Stimulated activated CD4-positive, alpha-beta T cell treated with anti-CD3 and anti-CD28 coated beads, Interleukin-1b, Interleukin-23, amount 100 ng/mL, for 1 hour (primary cell): ENCODE data around the gene NACC2.

Experiments
- DNase-seq, 2 donors: peaks; one replicate each; pipeline ENCODE4 v3.0.0-alpha.2; 2020; ENCODE audit warnings: low read depth in 2 of 2

NACC2 gene

DNA sequence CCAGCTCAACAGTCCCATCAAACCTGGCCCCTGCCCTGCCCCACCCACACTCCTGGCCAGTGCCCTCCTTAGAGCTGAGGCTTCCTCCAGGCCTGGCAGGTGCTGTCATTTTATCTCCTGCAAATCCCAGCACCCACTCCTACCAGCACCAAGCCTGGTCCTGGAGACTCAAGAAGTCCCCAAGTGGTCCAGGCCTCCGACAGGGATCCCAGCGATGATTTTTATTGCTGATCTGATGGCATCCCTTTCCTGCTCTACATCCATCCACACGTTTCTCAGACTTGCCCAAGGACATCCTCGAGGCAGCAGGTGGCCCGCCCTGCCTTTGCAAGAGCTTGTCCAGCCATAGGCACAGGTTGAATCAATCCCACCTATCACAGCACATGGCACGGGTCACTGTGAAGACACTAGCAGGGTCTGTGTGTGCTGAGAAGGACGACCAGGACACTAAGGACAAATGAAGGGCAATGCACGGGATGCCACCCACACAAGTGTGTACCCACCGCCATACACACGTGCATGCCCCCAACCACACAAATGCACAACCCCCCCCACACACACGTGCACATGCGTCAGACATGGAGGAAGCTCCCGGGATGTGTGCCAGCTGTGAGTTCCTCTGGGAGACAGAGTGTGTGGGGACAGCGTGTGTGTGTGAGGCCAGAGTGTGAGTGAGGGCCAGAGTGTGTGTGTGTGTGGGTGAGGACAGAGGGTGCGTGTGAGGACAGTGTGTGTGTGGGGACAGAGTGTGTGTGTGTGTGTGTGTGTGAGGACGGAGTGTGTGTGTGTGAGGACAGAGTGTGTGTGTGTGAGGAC lies 71.5 kb downstream of the NACC2 start:
- no peak for DNase-seq

GRCh38 chr9:136022731-136023409 lies 72.2 kb downstream of the NACC2 start:
- no peak for DNase-seq

GRCh38 chr9:136021872-136022681 lies 73.0 kb downstream of the NACC2 start:
- no peak for DNase-seq

- DNase-seq: no peak
Measured at GRCh38 chr9:136021171-136021871, 73.8 kb downstream of the NACC2 start.

DNA sequence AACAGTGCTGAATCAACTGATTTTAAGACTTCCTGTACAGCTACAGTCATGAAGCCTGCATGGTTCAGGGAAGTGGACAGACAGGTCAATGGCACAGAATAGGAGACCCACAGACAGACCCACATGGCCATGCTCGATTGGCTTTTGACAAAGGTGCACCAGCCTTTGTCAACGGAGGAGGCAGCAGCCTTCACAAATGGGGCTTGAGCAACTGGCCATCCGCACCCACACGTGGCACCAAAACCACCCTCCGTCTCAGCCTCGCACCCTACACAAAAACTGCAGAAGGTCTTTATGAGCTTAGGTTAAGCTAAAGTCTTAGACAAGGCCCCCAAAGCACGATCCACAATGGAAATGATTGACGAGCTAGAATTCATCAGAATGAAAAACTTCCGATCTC lies 74.4 kb downstream of the NACC2 start:
- DNase-seq: no peak

DNA sequence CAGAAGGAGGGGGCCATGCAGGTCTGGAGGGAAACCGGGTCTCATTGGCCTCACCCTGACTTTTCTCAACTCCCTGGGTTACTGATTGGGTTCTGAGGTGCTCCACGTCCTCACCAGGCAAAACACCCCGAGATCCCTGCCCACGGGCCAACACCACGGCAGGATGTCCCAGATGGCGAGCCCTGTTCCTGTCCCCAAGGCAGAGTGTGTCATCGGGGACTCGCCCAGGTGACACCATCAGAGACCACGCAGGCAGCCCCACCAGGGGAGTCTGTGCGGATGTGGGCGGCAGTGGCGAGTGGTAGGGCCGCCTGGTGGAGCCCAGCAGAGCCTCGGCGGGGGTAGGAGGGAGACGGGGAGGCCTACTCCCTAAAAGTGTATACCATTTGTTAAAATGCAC lies 74.9 kb downstream of the NACC2 start:
- no peak for DNase-seq

DNA sequence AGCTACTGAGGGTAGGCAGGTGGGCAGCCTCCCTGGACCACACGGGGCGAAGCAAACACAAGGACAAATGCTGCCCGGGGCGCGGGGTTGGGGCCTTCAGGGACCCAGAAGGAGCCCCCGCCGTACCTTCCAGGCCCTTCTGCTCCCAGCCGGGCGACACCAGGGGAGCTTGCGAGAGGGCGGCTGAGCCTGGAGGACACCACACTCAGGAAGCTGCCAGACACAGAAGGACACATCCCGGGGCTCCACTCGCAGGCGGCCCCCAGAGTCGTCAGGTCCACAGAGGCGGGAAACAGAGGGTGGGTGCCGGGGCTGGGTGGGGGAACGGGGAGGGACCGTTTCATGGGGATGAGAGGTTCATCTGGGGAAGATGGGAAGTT lies 75.4 kb downstream of the NACC2 start:
- no peak for DNase-seq

DNA sequence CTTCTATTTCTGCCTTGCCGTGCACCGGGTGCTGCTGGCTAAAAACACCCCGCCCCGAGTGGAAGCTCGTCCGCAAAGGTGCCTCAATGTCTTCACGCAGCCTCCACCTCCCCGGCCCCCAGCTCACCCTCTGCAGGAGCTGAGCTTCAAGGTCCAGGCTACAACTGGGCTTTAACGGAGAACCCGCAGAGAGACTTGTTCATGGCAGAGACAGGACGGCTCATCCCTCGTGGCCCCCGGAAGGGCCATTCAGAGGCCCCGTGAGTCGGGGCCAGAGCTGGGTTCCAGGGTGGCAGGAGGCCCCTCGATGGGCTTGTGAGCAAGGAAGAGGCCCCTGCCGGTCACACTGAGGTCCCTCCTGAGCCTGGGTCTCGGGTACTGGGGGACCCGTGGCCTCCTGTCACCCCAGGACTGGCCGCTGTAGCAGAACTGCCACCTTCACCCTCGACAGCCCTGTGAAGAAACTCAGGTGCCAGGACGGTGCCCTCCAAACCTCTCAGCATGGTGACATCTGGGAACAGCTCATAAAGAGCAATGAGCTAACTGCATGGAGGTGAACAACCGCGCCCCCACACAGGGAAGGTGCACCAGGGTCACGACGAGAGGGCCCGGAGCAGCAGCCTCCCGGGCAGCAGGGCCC lies 75.9 kb downstream of the NACC2 start:
- no peak for DNase-seq

DNA sequence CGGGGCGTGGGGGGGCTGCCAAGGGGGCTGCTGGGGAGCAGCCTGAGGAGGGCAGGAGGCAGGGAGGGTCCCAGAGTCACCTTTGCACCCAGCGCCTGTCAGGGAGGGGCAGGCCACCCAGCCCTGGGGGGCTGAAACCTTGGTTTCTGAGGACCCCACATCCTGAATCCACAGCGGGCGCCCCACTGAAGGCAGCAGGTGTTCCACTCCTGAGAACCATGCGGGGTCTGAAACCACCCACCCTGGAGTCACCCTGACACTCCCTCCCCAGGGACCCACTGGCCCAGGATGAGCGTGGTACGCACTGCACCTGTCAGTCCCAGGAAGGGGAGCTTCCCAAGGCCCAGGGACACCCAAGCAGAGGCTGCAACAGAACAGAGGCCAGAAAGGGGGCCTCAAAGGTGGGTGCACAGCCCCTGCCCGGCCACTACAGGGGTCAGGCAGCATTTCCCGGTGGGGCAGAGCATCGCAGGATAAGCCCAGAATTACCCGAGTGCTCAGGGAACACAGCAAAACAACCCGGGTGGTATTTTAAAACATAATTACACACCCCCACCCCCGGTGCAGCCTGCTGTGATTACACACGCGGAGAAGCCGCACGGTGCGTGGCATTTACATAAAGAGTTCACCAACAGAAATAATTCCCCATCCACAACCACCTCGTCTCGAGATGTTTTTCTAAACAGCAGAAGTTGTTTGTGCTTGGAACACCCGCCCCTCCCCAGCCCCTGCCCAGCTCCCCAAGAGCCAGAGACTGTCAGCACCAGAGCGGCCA lies 76.6 kb downstream of the NACC2 start:
- no peak for DNase-seq

GRCh38 chr9:136017289-136018190 lies 77.5 kb downstream of the NACC2 start:
- DNase-seq: no peak

DNA sequence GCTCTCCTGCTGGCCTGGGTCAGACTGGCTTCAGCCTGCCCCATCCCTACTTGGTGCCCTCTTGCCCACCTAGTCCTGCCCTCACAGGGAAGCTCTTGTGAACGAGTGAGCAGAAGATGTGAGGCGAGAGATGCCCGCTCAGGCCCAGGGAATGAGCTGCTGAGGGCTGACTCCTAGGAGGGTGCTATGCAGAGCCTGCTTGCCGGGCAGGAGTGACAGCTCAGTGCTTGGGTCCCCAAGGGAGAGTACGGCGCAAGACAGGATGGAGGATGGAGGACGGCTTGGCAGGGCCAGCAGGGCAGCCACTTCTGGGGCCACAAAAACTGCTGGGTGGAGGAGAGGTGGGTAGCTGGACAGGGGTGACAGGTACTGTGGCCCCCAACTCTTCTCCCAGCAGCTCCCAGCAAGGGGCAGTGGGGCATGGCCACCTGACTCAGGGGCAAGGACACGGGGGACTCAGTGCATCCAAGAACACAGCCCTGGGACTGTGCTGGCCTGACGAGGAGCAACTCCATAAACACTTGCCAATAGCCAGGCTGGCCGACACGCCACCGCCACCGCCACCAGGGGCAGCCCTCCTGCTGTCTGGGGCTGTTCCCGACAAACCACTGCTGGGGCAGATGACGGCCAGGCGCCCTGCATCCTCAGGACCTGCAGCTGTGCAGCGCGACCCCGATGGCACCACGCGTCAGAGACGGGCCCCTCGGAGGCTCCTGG lies 78.4 kb downstream of the NACC2 start:
- DNase-seq: no peak

DNA sequence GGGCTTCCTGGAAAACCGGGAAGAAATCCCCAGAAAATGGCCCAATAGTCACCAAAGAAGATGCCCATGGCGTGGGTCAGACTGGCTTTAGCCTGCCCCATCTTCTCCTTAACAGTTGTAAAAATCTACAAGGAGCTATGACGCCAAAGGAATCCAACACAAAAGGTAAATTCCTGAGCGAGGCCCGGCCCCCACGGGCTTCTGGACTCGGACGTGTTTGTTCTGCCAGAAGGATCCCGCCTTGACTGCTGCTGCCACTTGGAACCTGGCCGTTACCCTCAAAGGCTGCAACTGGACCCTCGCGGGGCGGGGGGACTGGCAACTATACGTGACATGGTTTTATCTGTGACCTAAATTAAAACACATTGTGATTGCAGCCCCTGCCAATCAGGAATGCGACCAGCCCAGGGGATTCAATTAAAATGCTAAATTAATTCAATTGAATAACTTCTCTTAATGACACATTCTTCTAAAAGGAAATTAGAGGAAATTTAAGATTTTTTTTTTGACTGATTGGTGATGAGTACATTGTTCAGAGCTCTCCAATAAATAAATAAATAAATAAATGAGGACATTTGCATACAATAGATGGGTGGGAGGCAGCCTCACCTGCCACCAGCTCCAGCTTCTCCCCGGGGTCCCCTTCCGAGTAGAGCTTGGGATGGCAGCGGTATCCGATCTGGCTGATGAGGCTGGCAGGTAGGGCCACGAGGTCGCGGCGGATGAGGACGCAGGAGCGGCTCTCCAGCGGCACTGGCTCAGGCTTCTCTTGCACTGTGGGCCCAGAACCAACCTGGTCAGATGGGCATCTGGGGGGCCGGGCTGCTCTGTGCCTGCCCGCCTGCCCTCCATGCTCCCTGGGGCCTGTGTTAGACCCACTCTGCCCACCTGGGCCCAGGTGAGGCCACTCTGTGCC lies 79.2 kb downstream of the NACC2 start:
- no peak for DNase-seq

GRCh38 chr9:136014924-136015633 lies 80.0 kb downstream of the NACC2 start:
- no peak for DNase-seq

DNA sequence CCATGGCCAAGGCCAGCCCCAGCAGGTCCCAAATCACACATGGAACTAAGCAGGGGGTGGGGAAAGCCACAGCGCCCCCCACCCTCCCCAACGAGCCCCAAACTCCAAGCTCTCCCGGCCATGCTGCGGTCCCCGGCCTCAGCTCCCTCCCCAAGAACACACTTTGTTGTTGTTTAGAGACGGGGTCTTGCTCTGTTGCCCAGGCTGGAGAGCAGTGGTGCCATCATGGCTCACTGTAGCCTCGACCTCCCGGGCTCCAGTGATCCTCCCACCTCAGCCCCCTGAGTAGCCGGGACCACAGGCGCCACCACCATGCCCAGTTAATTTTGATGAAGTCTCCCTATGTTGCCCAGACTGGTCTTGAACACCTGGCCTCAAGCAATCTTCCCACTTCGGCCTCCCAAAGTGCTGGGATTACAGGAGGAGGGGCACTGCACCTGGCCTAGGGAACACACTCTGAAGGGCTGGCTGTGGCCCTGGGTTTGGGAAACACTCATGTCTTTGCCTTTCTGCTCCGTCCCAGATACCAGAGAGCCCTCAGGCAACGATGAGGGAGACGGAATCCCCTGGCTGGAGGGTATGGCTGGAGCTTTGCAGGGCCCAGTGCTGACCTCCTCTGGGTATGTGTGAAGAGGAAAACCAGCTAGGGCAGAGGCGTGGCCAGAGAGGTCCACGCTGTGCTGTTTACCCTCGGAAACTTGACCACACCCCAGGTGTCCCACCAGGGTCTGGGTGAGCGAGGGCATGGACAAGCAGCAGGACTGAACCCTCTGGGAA lies 80.8 kb downstream of the NACC2 start:
- no peak for DNase-seq

DNA sequence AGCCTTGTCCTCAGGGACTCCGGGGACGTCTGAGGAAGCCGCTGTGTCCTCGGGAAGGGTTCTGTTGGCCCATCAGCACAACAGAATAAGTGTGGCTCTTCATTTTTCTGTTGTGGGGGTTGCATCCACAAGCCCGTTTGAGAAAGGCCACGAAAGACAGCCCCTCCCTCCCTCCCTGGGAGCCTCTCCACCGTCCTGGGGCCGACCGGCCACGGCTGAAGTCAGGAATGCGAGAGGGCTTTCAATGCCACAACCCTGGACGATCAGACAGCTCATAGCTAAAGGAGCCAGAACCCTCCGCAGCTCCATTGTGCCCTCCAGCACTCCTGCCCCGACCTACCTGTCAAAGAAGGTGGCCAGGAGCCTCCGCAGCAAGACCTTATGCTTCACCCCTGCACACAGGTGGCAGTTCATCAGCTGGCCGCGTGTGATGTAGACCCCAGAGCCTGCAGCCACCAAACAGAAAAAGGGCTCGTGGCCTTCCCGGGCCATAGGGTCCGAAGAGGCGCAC lies 81.5 kb downstream of the NACC2 start:
- DNase-seq: no peak

DNA sequence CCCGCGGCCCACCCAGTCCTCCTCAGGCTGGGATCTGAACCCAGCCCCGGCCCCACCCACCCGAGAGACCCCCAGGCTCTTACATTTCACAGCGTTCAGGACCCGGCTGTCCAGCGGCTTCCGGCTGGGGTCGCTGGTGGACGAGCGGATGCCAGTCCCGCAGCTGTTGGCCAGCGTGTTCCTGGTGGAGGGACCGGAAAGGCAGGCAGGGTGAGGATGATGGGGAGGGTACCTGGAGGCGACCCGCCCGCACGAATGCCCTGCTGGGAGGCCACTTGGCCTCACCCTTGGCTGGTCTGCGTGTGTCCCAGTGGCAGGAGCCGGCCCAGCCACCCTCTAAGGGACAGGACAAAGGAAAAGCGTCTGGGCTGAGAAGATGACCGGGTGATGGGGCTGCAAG lies 82.0 kb downstream of the NACC2 start:
- DNase-seq: no peak
